ENCODE measurements around the gene GAD2.

Gene GAD2

DNA sequence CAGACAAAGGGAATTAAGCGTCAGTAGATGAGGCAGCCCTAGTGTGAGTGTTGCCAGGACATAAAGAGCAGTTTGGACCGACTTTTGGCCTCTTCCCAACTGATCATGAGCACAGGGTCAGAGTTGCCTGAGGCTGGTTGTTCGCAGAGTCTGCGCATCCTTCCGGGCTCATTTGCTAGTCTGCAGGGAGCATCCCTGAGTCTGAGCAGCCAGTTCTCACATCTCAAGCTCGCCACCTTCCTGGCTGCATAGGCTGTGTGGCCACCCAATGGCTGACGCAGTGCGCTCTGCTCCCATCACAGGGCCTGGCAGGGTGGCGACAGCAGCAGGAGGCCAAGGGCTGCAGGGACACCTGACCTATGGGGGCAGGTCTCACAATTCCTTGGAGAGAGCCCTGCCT, 5.0 kb downstream of the GAD2 start:
- no peak for DNase-seq (ENCODE audit: low read depth in 1 of 2, low spot score in 1 of 2)

- DNase-seq (ENCODE audit: low read depth in 1 of 2, low spot score in 1 of 2) = no peak
Measured at GRCh38 chr10:26222563-26222962, 6.0 kb downstream of the GAD2 start.

GRCh38 chr10:26225322-26225721, 8.7 kb downstream of the GAD2 start:
- DNase-seq (ENCODE audit: low read depth in 1 of 2, low spot score in 1 of 2) = no peak

DNA sequence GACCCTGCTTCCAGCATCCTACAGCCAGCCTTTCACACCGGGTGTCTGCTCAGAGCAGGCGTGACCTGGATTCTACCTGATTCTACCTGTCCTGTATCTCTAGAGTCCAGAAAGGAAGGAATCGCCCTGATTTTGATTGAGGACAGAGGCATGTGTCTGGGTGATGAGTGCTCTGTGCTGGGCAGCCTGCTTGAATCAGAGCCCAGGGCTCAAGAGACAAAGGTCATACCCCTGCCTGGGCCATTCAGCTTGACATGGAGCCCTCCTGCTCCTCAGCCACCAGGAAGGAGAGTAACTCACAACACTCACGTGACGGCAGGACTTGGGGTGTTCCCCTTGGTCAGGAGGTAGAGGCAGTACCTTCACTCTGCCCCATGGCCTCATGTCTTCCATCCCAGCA, 11.2 kb downstream of the GAD2 start:
- DNase-seq (ENCODE audit: low read depth in 1 of 2, low spot score in 1 of 2) = no peak

DNA sequence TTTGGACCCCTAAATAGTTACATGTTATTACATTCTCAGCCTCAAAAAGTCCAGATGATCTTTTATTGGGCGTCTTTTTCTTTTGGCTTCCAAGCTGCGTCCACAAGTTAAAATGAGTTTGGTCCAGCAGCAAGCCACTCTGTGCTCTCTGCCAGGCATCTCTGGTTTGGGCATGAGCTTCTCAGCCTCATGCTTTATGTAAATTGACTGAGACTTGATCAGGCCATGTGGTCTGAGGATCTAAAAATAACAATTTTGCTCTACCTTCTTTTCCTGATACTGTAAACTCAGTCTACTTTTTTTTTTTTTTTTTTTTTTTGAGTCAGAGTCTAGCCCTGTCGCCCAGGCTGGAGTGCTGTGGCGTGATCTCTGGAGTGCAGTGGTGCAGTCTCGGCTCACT, 15.6 kb downstream of the GAD2 start:
- DNase-seq (ENCODE audit: low read depth in 1 of 2, low spot score in 1 of 2) = no peak

DNA sequence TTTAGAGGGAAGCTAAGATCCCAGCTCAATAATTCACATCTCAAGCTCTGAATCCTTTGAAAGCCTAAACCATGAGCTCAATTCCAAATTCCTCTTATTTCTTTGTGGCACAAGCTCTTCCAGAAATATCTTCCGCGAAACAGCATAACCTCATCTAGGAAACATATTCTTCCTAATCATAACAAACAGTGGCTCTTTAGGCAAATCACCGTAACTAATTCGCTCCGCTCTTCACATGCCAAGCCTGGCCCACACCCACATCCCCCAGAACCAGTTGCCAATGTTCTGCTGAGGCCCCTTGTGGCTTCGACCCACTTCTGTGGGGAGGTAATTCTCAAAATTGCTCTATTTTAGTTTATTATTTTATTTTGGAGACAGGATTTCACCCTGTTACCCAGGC, 19.2 kb downstream of the GAD2 start:
- no peak for DNase-seq (ENCODE audit: low read depth in 1 of 2, low spot score in 1 of 2)

DNA sequence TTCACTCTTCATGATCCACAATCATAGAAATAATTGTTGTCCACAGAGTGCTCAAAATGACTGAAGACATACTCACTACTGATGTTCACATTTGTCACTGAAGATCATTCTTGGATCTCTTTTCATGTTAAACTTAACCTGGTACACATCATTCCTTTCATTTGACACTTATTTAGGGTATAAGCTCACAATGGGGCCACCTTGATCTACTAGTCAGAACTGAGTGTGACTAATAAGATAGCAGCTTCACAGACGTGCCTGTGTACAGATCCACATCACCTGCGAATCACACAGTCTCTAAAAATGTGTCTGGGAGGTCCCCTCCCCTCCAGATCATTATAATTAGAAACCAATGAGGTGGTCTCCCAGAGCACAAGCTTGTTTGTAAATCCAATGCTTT, 21.8 kb downstream of the GAD2 start:
- no peak for DNase-seq (ENCODE audit: low read depth in 1 of 2, low spot score in 1 of 2)

- no peak for DNase-seq (ENCODE audit: low read depth in 1 of 2, low spot score in 1 of 2)
Measured at GRCh38 chr10:26242706-26243350, 26.3 kb downstream of the GAD2 start.

DNA sequence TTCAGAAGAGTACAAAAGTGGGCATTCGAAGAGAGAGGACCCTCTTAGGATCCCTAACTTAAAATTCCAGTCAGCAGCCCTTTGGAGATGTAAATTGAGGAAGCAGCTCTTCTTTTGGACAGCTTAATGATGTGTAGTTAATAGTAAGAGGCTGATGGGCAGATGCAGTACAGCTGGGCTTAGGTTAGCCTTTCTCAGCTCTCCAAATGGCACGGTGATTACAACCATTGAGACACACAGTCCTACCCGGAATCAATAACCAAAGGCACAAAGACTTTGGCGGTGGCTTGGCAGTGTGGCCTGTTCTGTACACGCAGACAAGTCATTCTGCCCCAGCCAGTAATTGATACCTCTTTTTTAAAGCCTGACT, 26.8 kb downstream of the GAD2 start:
- no peak for DNase-seq (ENCODE audit: low read depth in 1 of 2, low spot score in 1 of 2)

DNA sequence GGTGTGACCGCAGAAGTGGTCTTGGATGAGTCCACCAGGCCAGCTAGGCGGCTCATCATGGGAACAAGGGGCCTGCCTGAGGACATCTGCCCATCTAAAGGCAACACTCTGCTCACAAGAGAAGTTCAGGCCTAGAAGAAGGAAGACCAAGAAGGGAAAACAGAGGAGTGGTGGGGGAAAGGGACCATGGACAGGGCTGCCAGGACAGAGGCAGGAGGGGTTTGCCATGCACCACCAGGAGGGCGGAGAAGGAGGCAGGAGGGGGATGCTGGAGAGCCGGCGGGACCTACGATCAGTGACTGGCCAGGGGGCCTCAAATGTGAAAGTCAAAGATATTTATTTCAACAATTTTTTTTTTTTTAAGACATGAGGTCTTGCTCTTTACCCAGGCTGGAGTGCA, 33.1 kb downstream of the GAD2 start:
- no peak for DNase-seq (ENCODE audit: low read depth in 1 of 2, low spot score in 1 of 2)

DNA sequence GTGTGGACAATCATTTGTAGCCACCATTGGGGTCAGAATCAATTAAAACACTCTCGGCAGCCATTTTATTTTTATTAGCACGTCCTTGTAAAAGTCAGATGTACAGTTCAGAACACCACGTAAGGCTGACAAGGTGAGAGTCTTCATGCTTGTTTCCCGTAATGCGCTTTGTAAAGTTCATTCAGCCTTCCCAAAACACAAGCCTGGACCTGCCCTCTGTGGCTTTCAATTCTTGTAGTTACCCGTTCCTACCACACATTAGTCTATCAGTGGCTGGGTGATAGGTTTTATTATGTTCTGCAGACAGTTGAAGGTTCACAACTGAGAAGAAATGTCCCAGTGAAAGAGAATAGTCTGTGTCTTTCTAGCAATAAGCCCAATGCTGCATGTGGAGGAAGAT, 35.4 kb downstream of the GAD2 start:
- no peak for DNase-seq (ENCODE audit: low read depth in 1 of 2, low spot score in 1 of 2)

GRCh38 chr10:26254616-26255015, 38.0 kb downstream of the GAD2 start:
- DNase-seq (ENCODE audit: low read depth in 1 of 2, low spot score in 1 of 2) = no peak

- DNase-seq (ENCODE audit: low read depth in 1 of 2, low spot score in 1 of 2) = no peak
Measured at GRCh38 chr10:26259341-26259740, 42.8 kb downstream of the GAD2 start.

GRCh38 chr10:26269754-26270153, 53.2 kb downstream of the GAD2 start:
- DNase-seq (ENCODE audit: low read depth in 1 of 2, low spot score in 1 of 2) = no peak

DNA sequence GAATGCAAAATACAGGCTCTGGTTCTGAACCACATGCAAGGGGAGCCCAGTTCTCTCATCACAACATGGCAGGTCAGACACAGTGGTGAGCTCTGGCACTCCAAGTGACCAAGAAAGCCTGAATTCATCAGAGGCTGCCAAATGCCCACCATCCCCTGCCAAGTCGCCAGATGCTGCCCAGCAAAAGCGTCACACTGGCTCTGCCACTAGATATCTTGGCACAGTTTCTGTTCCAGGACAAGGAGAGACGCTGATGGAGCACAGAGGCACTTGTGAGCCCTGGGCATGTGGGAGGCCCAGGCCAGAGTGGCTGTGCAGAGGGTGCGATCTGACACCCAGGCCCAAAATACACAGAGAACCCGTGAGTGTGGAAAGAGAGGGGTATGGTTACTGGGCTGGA, 57.8 kb downstream of the GAD2 start:
- DNase-seq (ENCODE audit: low read depth in 1 of 2, low spot score in 1 of 2) = no peak

GRCh38 chr10:26278295-26278694, 61.7 kb downstream of the GAD2 start:
- no peak for DNase-seq (ENCODE audit: low read depth in 1 of 2, low spot score in 1 of 2)

DNA sequence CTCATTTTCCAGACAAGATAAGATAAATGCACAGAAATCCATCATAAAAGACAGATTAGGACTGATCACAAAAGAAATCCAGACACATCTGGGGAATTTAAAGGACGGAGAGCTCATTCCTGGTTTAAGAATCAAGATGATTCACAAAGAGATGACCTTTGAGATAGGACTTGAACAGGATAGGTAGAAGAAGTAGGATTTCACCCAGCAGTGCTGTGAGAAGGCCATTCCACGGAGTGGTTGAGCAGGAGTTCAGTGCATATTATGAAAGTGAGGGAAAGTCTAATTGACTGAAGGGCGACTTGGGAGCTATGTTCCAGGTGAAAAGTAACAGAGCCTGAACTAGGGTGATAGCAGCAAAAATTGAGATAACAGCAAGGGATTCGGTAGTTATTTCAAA, 73.7 kb downstream of the GAD2 start:
- no peak for DNase-seq (ENCODE audit: low read depth in 1 of 2, low spot score in 1 of 2)

GRCh38 chr10:26291721-26292480, 75.3 kb downstream of the GAD2 start:
- no peak for DNase-seq (ENCODE audit: low read depth in 1 of 2, low spot score in 1 of 2)

DNA sequence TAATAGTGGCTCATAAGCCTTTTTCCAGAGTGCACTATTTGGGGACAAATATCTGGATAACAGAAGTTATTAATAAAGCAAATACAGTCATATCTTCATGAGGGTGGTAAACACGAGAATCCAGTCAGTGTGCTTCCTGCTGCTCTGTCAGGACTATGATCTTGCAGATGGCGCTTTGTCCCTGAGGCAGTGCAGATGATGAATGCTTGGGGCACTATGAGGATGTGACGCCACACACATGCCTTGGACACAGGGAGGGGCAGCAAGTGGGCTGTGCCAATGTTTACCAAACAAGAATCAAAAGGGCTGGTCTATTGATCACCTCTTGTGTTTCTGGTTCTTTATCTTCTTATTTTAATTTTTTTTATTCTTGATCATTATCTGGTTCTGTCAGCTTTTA, 79.8 kb downstream of the GAD2 start:
- no peak for DNase-seq (ENCODE audit: low read depth in 1 of 2, low spot score in 1 of 2)

GRCh38 chr10:26300001-26300400, 83.4 kb downstream of the GAD2 start:
- no peak for DNase-seq (ENCODE audit: low read depth in 1 of 2, low spot score in 1 of 2)

- no peak for DNase-seq (ENCODE audit: low read depth in 1 of 2, low spot score in 1 of 2)
Measured at GRCh38 chr10:26303366-26303765, 86.8 kb downstream of the GAD2 start.

GRCh38 chr10:26310361-26310760, 93.8 kb downstream of the GAD2 start:
- DNase-seq (ENCODE audit: low read depth in 1 of 2, low spot score in 1 of 2) = no peak

DNA sequence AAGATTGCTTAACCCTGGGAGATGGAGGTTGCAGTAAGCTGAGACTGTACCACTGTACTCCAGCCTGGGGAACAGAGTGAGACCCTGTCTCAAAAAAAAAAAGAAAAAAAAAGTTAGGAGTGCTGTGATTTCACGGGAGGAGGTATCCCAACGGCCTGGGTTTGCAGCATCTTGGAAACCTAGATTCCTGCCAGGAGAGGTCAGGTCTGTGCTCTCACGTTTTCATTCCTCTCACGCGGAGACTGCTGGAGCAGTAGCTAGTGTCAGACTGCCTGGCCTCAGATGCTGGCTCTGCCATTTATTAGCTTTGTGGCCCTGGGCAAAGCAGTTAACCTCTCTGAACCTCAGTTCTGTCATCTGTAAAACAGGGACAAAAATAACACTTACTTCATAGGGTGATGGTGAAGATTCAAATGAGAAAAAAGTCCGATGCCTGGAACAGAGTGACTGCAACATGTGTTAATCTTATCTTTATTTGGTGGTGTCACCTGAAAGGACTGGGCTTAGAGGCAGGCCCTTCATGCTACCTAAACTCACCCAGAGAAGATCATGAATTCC, 94.9 kb downstream of the GAD2 start:
- DNase-seq (ENCODE audit: low read depth in 1 of 2, low spot score in 1 of 2) = no peak
